Embryonic facial prominence (tissue), 1 donor: ENCODE data around the gene VGLL2.
A peak's percentile ranks its signal among the peaks of the same experiment; 100 is the strongest.
"Not testable (repeated sequence)": the region's sequence is repeated elsewhere in the genome, so short reads cannot be mapped to it uniquely, and the experiment has no call there.

ENCODE experiments used
- DNase-seq: peaks from one replicate; pipeline ENCODE4 v3.0.0-alpha.2; 2016; ENCODE audit errors: extremely low spot score

Gene VGLL2

GRCh38 chr6:117265410-117266256, at the start of gene VGLL2:
Gene VGLL2 (plus strand): TSS chr6:117265558. CDS start chr6:117265764, 206 bp downstream.
- peak; percentile 38 for DNase-seq

GRCh38 chr6:117222861-117223260, 42.5 kb upstream of the VGLL2 start:
- DNase-seq, result no peak

- DNase-seq, result no peak
Measured at GRCh38 chr6:117226778-117227177, 38.6 kb upstream of the VGLL2 start.

DNA sequence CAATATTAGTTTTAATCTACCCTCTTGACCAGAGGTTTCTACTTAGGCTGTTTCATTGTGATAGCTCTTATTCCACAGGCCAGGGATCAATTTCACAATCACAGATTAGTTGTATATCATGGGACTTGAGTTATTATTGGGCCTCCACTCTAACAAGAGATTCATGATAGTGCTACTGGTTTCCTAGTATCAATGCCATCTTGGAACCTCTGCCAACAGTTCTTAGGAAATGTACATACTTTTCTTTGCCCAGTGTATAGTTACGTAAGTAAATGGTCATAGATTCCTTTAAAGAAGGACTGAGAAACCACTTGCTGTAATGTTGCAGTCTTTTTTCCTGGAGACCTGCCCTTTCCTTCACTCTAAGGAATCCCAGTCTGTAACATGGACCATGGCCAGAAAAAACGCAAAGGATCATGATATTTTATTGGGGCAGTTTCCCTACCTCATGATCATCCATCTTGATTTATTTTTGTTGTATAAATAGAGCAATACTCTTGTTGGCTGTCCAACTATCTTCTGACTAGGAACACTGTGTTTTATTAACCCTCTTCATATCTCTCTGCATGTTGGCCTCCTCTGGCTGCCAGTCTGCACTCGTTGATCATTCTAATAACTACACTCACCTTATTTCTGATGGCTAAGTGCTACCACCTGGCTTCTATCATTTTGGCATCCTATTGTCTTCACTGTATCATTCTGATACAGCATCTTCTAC, 38.0 kb upstream of the VGLL2 start:
- no peak for DNase-seq

GRCh38 chr6:117228202-117228601, 37.2 kb upstream of the VGLL2 start:
- no peak for DNase-seq

GRCh38 chr6:117229870-117230269, 35.5 kb upstream of the VGLL2 start:
- DNase-seq, result no peak

- DNase-seq, result no peak
Measured at GRCh38 chr6:117231466-117231865, 33.9 kb upstream of the VGLL2 start.

GRCh38 chr6:117232196-117232595, 33.2 kb upstream of the VGLL2 start:
- DNase-seq, result no peak

GRCh38 chr6:117233145-117233544, 32.2 kb upstream of the VGLL2 start:
- no peak for DNase-seq

DNA sequence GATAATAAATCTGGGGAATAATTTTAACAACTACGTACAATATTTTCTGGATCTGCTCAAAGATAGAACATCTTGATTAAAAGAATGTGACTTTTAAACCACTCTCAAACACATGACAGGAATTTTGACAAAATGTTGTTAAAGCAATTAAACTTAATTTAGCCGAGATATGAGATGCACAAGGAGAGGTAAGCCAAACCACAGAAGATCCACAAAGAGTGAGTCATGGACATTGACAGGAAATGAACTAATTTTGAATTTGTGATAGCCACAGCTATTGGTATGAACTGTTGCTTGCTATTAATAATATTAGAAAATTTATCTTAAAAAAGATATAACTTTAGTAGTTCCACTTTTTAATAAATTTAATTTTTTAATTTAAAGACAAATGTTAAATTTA, 27.8 kb upstream of the VGLL2 start:
- no peak for DNase-seq

- not testable (repeated sequence) for DNase-seq
Measured at GRCh38 chr6:117244571-117244970, 20.8 kb upstream of the VGLL2 start.

- not testable (repeated sequence) for DNase-seq
Measured at GRCh38 chr6:117244979-117245378, 20.4 kb upstream of the VGLL2 start.

GRCh38 chr6:117253785-117254184, 11.6 kb upstream of the VGLL2 start:
- no peak for DNase-seq

DNA sequence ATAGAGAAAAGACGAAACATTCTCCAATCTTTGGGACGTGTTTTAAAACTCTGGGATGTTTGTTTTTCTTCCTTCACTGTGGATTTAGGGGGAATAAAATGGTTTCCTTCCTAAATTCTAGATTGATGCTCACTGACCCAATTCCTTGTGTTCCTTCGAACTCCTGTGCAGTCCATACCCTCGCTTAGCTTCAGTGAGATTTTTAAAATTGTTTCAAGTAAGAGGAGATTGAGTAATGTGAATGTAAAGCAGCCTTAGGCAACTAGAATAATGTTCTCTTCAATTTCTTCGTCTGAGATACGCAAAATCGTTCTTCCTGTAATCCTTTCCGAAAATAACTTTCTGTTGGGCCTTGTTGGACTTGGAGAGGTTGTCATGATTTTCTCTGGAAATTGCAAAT, 2.6 kb upstream of the VGLL2 start:
- no peak for DNase-seq

DNA sequence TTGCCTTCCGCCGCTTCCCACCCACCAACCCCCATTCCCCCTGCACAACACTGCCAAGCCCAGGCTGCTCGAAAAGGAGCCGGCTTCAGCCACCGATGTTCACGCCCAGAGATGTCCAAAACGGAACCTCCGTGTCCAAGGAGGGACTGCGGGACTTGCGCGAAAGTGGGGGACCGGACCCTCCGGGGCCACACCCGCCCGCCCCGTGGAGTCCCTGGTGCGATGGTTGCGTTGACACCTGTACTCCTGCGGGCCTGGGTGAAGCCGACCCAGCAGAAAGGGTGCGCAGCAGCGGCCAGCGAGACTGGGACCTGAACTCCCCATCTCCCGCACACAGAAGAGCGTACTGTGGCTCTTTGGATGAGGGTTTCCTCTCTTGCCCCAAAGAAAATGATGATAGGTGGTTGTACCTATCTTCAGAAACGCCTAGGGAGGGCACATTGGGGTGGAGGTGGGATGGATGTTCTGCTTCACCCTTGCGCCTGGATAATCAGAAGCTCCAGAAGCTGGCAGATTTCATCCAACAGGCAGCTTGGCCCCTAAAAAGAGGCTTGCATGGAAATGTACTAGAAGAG, 1.9 kb upstream of the VGLL2 start:
- no peak for DNase-seq

GRCh38 chr6:117264369-117264691, 1.0 kb upstream of the VGLL2 start:
- no peak for DNase-seq

DNA sequence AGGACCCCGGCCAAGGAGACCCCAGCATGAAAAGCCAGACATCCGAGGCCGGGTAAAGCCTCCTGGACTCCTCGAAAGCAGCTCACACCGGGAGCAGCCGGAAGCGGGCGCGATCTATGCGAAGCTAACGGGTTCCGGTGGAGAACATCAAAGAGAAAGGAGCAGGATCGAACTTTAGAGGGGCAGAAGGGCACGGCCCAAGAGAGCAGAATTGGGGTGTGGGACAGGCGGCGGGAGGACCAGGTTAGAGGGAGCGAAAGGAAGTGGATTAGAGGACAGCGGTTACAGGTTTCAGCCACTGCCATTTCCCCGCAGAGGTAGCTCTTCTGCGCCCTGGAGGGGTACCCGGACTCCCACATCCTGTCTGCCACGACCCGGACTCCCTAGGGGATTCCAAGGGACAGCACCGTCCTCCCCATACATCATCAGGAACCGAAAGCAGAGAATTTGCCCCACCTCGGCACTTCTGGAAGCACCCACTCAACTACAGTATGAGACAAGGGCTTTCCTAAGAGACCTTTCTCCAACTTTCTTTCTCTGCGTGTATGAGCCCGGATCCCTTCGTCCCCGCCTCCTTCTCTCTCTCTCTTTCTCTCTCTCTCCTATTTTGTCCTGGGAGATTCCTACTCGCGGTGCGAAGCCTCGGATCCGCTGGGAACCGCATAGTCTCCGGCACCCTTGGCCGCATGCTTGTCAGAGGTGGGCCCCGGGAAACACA, 507 bp upstream of the VGLL2 start:
- no peak for DNase-seq

GRCh38 chr6:117266257-117267053, 1.1 kb downstream of the VGLL2 start:
- DNase-seq, result no peak

DNA sequence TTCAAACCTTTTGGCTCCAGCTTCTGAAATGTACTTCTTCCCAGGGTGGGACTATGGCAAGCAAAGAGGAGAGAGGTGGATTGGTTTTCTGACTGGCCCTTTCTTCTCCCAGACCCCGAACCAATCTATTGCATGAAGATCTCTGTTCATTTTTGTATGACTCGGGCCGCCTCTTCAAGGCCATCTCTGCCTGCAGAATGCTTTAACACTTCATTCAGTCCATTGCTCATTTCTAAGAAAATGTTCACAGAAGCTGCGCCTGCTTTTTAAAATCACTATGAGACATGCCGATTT, 1.6 kb downstream of the VGLL2 start:
- DNase-seq, result no peak

DNA sequence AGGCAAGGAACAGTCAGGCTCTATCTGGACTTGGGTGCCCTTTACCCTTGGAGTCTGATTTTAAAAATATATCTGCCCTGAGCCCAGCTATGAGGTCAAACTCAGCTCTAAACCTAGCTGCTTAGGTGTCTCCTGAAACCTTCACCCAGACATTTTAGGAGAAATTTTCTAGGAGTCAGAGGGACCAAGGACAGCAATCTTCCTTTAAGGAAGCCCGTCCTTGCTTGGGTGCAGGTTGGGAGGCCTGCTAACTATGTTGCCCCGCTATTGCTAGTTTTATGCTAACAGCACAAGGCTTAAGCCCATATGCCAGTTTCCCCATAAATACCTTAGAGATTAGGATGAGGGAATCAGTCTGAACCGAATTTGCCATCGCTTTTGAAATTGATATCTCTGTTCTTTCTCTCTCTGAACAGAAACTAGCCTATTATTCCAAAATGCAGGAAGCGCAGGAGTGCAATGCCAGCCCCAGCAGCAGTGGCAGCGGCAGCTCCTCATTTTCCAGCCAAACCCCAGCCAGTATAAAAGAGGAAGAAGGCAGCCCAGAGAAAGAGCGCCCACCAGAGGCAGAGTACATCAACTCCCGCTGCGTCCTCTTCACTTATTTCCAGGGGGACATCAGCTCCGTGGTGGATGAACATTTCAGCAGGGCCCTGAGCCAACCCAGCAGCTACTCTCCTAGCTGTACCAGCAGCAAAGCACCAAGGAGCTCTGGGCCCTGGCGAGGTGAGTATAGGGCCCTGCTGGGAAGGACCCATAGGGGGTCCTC, 2.6 kb downstream of the VGLL2 start:
- DNase-seq, result no peak

DNA sequence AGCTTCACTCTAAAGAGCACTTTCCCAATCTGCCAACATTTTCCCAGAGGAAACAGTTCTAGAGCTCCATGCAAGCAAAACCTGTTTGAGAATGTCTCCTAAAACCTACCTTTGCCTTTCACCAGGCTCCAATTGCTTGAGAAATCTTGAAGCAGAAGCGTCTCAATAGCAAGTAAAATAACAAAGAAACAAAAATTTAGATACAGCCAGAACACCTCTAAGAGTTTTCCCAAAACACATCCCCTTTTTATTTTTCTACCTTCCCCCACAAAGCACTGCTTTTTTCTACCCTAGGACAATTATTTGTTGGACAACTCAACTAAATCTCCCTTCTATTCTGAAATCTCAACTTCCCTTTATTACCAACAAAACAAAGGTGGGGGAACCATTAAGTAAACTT, 3.6 kb downstream of the VGLL2 start:
- no peak for DNase-seq
